HL-60/S4 (cell line): Measurements from ENCODE around the gene ZRANB1.

ENCODE experiments used
- in situ Hi-C: fragments of 300-500 bp; cut with MboI; formaldehyde crosslinking; loops from 2 replicates; pipeline ENCODE4 v1.14.3; 2022; ENCODE audit warnings: low sequenced_read_pairs

The ZRANB1 gene

GRCh38 chr10:125004571-125005311 is 62.8 kb downstream of the ZRANB1 start:
- in situ Hi-C loops = no loop called here

DNA sequence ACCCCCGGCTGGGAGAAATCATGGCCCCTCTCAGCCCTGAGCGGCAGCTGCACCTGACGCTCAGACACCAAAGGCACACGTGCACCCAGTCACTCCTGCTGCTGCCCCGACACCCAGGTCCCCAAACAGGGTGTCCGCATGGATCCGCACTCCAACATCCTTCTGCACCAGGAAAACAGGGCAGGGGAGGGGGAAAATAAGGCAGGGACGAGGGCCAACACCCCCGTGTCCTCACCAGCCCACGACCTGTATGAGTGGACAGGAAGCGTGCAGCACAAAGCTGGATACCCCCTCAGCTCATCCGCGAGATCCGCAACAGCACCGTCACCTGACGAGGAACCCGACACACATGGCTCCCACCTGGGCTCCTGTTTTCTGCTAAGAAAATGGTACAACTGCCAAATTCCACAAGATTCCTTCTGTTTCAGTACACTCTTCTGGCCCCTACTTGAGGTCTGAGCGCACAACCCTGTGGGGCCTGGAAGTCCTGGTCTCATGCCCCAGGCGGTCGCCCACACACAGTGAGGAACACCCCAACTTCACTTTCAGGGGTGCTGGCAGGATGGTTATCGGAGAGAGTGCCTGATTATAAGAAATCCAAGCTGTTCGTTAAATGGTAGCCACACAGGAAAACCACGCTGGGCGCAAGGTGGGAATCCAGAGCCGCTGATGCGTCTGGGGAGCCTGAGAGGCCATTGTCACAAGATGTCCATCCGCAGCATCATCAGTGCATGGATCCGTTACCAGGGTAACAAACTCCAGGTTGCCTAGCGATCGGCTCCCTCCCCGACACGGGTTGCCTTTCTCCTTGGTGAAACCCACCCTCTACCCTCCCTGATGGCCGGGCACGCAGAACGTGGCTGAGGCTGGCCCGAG is 63.6 kb downstream of the ZRANB1 start:
- in situ Hi-C loops = no loop called here

GRCh38 chr10:125006188-125006680 is 64.3 kb downstream of the ZRANB1 start:
- in situ Hi-C loops = no loop called here

GRCh38 chr10:125006921-125007426 is 65.1 kb downstream of the ZRANB1 start:
- in situ Hi-C loops = no loop called here

- in situ Hi-C loops = no loop called here
These were observed 65.5 kb downstream of the ZRANB1 start for GRCh38 chr10:125007436-125007835.

DNA sequence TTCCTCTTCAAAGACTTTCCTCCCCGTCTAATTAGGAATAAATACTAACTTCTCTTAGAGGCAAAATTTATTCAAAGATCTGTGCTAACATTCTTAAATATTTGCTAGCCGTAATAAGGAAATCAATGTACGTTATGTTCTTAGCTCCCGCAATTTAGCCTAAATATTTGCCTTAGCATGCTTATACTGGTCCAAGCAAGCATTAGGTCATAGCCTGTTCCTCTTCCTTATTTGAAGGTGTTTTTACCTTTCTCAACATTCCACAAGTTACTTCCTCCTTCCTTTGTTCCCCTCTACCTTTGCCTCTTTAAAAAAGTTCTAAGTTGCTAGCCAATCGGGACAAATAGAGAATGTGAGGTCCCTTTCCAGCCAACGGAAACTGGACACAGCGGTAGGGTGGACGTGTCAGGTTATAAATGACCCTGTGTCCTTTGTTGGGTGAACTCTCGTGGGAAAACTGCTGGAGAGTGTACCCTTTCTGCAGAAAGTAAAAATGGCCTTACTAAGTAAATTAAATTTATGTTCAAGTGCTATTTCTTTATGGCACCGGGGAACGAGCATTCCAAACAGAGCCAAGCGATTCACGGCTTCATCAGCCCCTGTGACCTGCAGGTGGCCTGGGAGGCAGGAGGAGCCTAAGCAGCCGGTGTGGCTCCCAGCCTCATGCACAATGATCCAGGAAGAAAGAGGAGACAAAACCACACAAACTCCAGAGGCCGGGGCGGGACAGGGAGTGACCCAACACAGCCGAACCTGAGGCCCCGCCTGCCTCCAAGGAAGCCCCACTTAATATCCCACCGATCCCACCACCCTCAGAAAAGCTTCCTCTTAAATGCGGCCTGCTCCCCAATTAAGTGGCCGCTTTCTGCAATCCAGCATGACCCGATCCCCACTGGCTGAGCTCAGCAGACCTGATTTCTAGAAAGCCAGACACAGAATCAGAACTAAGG is 67.0 kb downstream of the ZRANB1 start:
- in situ Hi-C loops = no loop called here

DNA sequence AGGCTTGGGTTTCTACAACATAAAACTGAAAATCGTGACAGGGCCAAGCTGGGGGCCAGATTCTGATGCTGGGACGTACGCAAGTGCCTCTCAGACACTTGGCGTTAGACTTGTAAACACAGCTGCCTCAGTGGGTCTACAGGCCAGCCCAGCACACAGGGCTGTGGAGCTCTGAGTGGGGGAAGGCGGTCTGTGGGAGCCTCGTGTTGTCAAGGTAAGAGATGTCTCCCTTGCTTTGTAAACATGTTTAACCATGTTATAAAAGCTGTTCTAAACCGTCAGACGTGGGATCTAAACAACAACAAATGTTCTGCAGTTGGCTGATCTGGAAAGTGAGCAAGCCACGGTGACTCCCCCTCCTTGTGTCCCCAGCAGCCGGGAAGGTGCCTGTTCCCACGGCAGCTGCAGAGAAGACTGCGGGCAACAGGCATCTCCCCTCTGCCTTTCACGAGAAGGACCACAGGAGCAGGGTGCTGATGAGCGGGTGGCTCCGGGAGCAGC is 67.8 kb downstream of the ZRANB1 start:
- in situ Hi-C loops = no loop called here

DNA sequence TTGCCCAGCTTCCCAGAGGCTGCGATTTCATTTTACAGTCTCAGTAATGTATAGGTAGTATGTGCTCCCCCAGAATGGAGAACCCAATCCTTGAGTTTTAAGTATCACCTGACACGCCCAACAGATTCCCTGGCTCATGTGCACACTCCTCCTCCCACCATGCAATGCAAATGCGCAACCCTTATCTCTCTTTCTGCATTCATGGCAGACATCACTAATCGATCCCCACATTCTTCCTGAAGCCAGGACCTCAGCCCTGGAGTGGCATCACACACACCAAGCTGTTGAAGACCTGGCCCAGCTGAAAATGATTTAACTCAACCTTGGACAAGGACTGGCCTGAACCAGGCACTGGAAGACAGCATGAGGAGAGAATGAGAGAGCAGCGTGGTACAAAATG is 68.4 kb downstream of the ZRANB1 start:
- in situ Hi-C loops = no loop called here

DNA sequence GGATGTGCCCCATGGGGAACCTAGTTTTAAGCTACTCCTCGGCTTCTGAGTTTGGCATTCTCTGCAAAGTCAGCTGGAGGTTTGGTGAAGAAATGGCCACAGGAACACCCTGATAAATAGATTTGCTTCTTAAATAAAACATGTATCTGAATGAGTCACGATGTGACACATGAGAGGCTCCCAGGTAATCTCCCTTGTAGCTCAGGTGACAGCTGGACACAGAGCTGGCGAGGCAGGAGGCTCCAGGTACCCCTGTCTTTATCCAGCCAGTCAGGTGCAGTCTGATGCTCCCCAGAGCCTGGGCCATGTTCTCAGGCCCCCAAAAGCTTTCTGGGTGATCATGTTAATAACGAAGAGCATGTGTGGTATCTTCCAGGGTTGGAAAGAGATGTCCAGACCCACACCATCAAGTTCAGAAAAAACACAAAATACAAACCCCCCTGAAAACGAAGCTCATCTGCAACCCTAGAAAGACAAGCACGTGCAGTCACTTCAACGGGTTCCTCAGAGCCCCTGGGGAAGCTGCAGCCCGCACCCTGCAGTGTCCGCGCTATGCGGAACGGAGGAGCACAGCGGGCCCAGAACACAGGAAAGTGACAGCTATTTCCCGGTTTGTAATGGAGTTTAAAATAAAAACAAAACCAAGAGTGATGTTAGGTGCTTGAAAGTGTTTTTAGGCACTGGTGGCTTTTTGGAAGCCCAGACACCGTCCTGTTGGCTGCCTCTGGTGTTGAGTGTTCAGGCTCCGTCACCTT is 69.4 kb downstream of the ZRANB1 start:
- in situ Hi-C loops = no loop called here

GRCh38 chr10:125011926-125012705 is 70.2 kb downstream of the ZRANB1 start:
- in situ Hi-C loops = no loop called here

DNA sequence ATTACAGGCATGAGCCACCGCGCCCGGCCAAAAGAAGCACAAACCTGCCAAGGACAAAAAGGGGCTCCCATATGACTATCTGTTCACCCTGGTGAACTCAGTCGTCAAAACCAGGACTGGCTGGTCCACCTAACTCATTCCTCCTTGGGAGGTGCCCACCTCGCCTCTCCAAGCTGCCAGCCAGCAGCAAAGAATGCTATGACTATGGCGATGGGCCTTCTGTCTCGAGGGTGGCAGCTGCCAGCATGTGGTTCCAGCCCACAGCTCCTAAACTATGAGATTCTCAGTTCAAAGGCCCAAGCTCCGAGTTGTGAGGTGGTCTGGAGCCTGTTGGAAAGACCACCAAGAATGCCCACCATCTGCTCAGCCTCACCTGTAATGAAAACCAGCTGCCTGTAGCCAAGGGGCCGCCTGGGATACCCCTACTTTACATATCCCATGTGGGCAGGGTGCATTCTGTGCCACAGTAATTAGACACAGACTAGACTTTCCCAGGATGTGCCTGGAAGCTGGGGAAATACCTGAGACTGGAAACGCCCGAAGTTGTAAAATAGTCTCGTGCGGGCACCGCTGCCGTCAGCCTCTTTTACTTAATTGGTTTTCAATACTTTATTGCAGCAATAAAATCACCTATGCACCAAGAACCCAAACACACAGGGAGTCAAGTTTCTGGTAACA is 71.1 kb downstream of the ZRANB1 start:
- in situ Hi-C loops = no loop called here

GRCh38 chr10:125013529-125013872 is 71.6 kb downstream of the ZRANB1 start:
- in situ Hi-C loops = no loop called here

DNA sequence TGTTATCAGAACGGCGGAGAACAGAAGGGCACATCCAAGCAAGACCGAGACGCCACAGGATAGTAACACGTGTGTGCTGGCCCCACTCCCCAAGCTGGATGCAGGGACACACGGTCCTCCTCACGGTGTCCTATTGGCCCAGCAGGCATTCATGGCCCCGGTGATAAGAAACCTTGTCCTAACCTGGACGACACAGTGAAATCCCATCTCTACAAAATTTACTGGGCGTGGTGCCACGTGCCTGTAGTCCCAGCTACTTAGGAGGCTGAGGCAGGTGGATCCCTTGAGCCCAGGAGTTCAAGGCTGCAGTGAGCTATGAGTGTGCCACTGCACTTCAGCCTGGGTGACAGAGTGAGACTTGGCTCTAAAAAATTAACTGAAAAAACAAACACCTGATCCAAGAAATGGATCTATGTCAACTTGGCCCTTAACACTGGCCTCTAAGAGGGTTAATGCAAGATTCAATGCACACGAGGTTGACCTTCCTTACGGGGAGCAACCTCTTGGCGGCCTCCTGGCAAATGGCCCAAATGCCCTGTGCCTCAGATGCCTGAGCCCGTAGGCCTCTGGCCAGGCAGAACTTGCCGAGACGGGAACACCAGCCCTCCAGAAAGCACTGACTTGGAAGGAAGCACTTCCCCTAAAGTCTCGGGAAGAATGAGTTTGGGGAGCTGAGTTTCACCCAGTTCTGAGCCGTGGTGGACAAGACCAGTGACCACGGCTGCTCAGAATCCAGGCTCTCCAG is 72.3 kb downstream of the ZRANB1 start:
- in situ Hi-C loops = no loop called here

- in situ Hi-C loops = no loop called here
These were observed 73.0 kb downstream of the ZRANB1 start for GRCh38 chr10:125014836-125015355.

DNA sequence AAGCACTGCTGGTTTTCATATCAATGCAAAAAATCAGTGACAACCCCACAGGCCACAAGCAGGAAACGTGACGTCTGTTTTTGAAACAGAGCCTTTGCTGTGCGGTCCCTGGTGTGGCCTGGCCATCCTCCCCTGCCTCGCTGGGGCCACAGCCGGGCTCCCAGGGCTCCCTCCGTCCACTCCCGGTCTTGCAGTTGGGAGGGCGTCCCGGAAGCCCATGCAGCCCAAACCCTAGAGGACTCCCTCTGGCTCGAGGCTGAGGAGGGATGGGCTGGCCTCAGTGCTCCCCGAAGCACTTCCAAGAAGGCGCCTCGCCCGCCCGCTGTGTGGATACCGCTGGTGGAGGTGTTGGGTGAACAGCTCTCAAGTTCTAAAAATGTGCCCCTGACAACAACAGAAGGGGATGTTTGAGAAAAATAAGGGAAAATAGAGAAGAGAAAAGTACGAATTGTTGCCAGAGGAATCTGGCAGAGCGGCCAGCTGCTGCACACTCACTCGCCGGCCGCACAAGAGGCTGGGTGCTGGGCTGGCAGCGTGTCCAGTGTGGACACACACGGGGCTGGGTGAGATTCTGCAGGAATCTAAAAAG is 73.5 kb downstream of the ZRANB1 start:
- in situ Hi-C loops = no loop called here

- in situ Hi-C loops = no loop called here
These were observed 74.2 kb downstream of the ZRANB1 start for GRCh38 chr10:125016123-125016522.

DNA sequence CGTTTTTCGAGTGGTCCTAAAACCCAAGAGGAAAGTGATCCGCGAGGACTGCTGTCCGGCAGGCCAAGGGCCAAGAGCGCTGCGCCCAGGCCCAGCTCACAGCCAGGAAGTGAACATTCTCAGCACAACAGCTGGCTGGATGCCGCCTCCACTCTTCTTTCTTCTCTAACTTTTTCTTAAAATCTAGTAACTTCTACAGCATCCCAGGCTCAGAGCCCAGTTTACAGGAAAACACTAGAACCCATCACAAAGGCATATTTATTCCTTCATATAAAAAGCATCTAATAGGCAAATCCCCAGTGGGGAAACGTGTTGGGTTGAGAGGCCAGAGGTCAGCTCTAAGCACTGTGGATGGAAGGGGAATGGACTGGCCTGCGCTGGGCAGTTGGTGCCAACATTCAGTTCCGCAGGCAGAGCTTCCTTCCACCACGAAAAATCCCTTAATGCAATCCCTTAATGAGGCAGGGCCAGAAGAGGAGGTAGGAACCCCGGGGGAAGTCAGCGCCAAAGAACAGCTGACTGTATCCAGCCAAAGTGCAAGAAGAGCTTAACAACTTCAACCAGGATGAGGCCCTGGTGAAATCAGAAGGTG is 74.8 kb downstream of the ZRANB1 start:
- in situ Hi-C loops = no loop called here
